ENCODE results near the gene HS2ST1. TPM values are rescaled to one million over a fixed set of nuclear protein-coding genes. Genes with fewer than 3 reads are reported as not detected.
"Not testable (repeated sequence)": the region's sequence is repeated elsewhere in the genome, so short reads cannot be mapped to it uniquely, and the experiment has no call there.

The HS2ST1 gene
- total RNA-seq, 2 experiments from 2014 or later, result 16.8 to 21.6 TPM

- POLR2A ChIA-PET, result no interaction called here
Observed at GRCh38 chr1:86960548-86960947, 46.1 kb downstream of the HS2ST1 start.

GRCh38 chr1:86963841-86964240 is 49.4 kb downstream of the HS2ST1 start:
- H3K4me3 Mint-ChIP-seq; POLR2A ChIA-PET; H3K36me3 Mint-ChIP-seq (ENCODE audit: low read depth); H3K27ac Mint-ChIP-seq; H3K27me3 Mint-ChIP-seq; ATAC-seq; H3K9me3 Mint-ChIP-seq; H3K4me1 Mint-ChIP-seq (ENCODE audit: low read depth); DNase-seq: not testable (repeated sequence)
- intact Hi-C loops (cut with micrococcal nuclease), result loop anchor here (2.0 kb wide), 1 partner anchor 131 kb away; no protein-coding TSS in a partner anchor
- CTCF ChIA-PET, result interaction anchor here (1.1 to 1.2 kb wide), 4 partner anchors 10 to 137 kb away, joined by 3 to 4 read pairs (median 4); no protein-coding TSS in a partner anchor

More at GRCh38 chr1:86960548-86960947, 46.1 kb downstream of the HS2ST1 start:
- DNase-seq, result no peak
- intact Hi-C loops (cut with micrococcal nuclease), result no loop called here
- CTCF ChIA-PET, result interaction anchor here (0.7 kb wide), 1 partner anchor 41 kb away, joined by 3 read pairs; no protein-coding TSS in a partner anchor
- Mint-ChIP-seq H3K27ac (no peak overlapping the region), H3K27me3 (no peaks in the 10 kb centered on the region), H3K9me3 (no peaks in the 10 kb centered on the region), H3K4me3 (no peak overlapping the region), H3K4me1 (ENCODE audit: low read depth) (no peaks in the 10 kb centered on the region), H3K36me3 (ENCODE audit: low read depth) (no peaks in the 10 kb centered on the region)
- no peak for ATAC-seq
- TF ChIP-seq, protein P1, sequence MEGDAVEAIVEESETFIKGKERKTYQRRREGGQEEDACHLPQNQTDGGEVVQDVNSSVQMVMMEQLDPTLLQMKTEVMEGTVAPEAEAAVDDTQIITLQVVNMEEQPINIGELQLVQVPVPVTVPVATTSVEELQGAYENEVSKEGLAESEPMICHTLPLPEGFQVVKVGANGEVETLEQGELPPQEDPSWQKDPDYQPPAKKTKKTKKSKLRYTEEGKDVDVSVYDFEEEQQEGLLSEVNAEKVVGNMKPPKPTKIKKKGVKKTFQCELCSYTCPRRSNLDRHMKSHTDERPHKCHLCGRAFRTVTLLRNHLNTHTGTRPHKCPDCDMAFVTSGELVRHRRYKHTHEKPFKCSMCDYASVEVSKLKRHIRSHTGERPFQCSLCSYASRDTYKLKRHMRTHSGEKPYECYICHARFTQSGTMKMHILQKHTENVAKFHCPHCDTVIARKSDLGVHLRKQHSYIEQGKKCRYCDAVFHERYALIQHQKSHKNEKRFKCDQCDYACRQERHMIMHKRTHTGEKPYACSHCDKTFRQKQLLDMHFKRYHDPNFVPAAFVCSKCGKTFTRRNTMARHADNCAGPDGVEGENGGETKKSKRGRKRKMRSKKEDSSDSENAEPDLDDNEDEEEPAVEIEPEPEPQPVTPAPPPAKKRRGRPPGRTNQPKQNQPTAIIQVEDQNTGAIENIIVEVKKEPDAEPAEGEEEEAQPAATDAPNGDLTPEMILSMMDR (IDR thresholded peaks at IDR 0.05), result no peak

GRCh38 chr1:86965012-86965826 is 50.8 kb downstream of the HS2ST1 start:
- ChIA-PET POLR2A (interaction anchor here (0.8 to 1.0 kb wide), 2 partner anchors 29 to 51 kb away, joined by 3 read pairs; partner anchors contain the start of genes HS2ST1 and SELENOF), CTCF (interaction anchor here (0.8 to 3.1 kb wide), 14 partner anchors 9 to 216 kb away, joined by 3 to 12 read pairs (median 3); partner anchors contain the start of genes HS2ST1 and SELENOF)
- no peaks in the 10 kb centered on the region for H3K4me1 Mint-ChIP-seq (ENCODE audit: low read depth)
- H3K9me3 Mint-ChIP-seq, result no peaks in the 10 kb centered on the region
- TF ChIP-seq, protein P1 (IDR thresholded peaks at IDR 0.05), result peak; percentile 39
- no peak overlapping the region for H3K4me3 Mint-ChIP-seq
- H3K36me3 Mint-ChIP-seq (ENCODE audit: low read depth), result no peaks in the 10 kb centered on the region
- intact Hi-C loops (cut with micrococcal nuclease), result loop anchor here (2.0 kb wide), 1 partner anchor 132 kb away; no protein-coding TSS in a partner anchor
- DNase-seq (peak; percentile 33), ATAC-seq (no peak)
- no peaks in the 10 kb centered on the region for H3K27me3 Mint-ChIP-seq
- no peak overlapping the region for H3K27ac Mint-ChIP-seq

- ATAC-seq (no peak), DNase-seq (no peak)
- H3K27me3 Mint-ChIP-seq, result no peaks in the 10 kb centered on the region
- ChIA-PET CTCF (interaction anchor here (1.6 to 3.1 kb wide), 3 partner anchors 9 to 132 kb away, joined by 4 to 12 read pairs (median 11); no protein-coding TSS in a partner anchor), POLR2A (no interaction called here)
- intact Hi-C loops (cut with micrococcal nuclease), result loop anchor here (2.0 kb wide), 1 partner anchor 133 kb away; no protein-coding TSS in a partner anchor
- TF ChIP-seq, protein P1 (IDR thresholded peaks at IDR 0.05), result no peak
- no peaks in the 10 kb centered on the region for H3K36me3 Mint-ChIP-seq (ENCODE audit: low read depth)
- no peaks in the 10 kb centered on the region for H3K9me3 Mint-ChIP-seq
- H3K27ac Mint-ChIP-seq, result no peak overlapping the region
- H3K4me1 Mint-ChIP-seq (ENCODE audit: low read depth), result no peaks in the 10 kb centered on the region
- no peak overlapping the region for H3K4me3 Mint-ChIP-seq
Observed at GRCh38 chr1:86965827-86966182, 51.4 kb downstream of the HS2ST1 start.

GRCh38 chr1:86970938-86971337 is 56.5 kb downstream of the HS2ST1 start:
- ATAC-seq (no peak), DNase-seq (no peak)
- Mint-ChIP-seq H3K27me3 (no peaks in the 10 kb centered on the region), H3K4me1 (ENCODE audit: low read depth) (no peaks in the 10 kb centered on the region), H3K4me3 (no peak overlapping the region), H3K9me3 (no peaks in the 10 kb centered on the region), H3K36me3 (ENCODE audit: low read depth) (no peaks in the 10 kb centered on the region), H3K27ac (no peak overlapping the region)
- TF ChIP-seq, protein P1 (IDR thresholded peaks at IDR 0.05), result no peak
- ChIA-PET POLR2A (interaction anchor here (0.6 to 1.1 kb wide), 2 partner anchors 11 to 158 kb away, joined by 3 to 4 read pairs; no protein-coding TSS in a partner anchor), CTCF (interaction anchor here (0.9 kb wide), 1 partner anchor 137 kb away, joined by 3 read pairs; no protein-coding TSS in a partner anchor)
- intact Hi-C loops (cut with micrococcal nuclease), result no loop called here
